HG03095 (cell line): ENCODE measurements around the gene SGPP1.
"Not testable (repeated sequence)": the region's sequence is repeated elsewhere in the genome, so short reads cannot be mapped to it uniquely, and the experiment has no call there.

Source experiments
- ATAC-seq: cut with Tn5 transposase; IDR thresholded peaks from one replicate; pipeline ENCODE4 v1.9.1; 2021; ENCODE audit warnings: moderate library complexity; ENCODE audit not compliant: unreplicated experiment

The SGPP1 gene

GRCh38 chr14:63726499-63726898 lies 1.4 kb downstream of the SGPP1 start:
- ATAC-seq, result no peak

GRCh38 chr14:63725786-63726460 lies 1.9 kb downstream of the SGPP1 start:
- no peak for ATAC-seq

- no peak for ATAC-seq
Observed at GRCh38 chr14:63717702-63718101, 10.2 kb downstream of the SGPP1 start.

GRCh38 chr14:63715360-63715759 lies 12.5 kb downstream of the SGPP1 start:
- ATAC-seq, result no peak

- no peak for ATAC-seq
Observed at GRCh38 chr14:63713764-63714163, 14.1 kb downstream of the SGPP1 start.

GRCh38 chr14:63713058-63713457 lies 14.8 kb downstream of the SGPP1 start:
- no peak for ATAC-seq

- ATAC-seq, result no peak
Observed at GRCh38 chr14:63712123-63712522, 15.7 kb downstream of the SGPP1 start.

GRCh38 chr14:63710497-63710896 lies 17.4 kb downstream of the SGPP1 start:
- ATAC-seq, result no peak

- ATAC-seq, result no peak
Observed at GRCh38 chr14:63709589-63709988, 18.3 kb downstream of the SGPP1 start.

GRCh38 chr14:63707216-63707615 lies 20.6 kb downstream of the SGPP1 start:
- no peak for ATAC-seq

- peak; percentile 61 for ATAC-seq
Observed at GRCh38 chr14:63705561-63706070, 22.2 kb downstream of the SGPP1 start.

GRCh38 chr14:63702530-63702929 lies 25.3 kb downstream of the SGPP1 start:
- not testable (repeated sequence) for ATAC-seq

GRCh38 chr14:63701606-63702299 lies 26.1 kb downstream of the SGPP1 start:
- no peak for ATAC-seq

GRCh38 chr14:63692310-63693020 lies 35.4 kb downstream of the SGPP1 start:
- ATAC-seq, result no peak

GRCh38 chr14:63689132-63689531 lies 38.7 kb downstream of the SGPP1 start:
- no peak for ATAC-seq

- ATAC-seq, result no peak
Observed at GRCh38 chr14:63686926-63687325, 40.9 kb downstream of the SGPP1 start.

GRCh38 chr14:63685401-63685800 lies 42.5 kb downstream of the SGPP1 start:
- ATAC-seq, result no peak

GRCh38 chr14:63682727-63683593 lies 44.9 kb downstream of the SGPP1 start:
- no peak for ATAC-seq

- ATAC-seq, result no peak
Observed at GRCh38 chr14:63678536-63678935, 49.3 kb downstream of the SGPP1 start.

GRCh38 chr14:63677891-63678379 lies 49.9 kb downstream of the SGPP1 start:
- ATAC-seq, result no peak

- no peak for ATAC-seq
Observed at GRCh38 chr14:63676615-63677014, 51.2 kb downstream of the SGPP1 start.
